Parathyroid adenoma (tissue), 2 donors: ENCODE measurements around the gene CST7.
"Not testable (repeated sequence)": the region's sequence is repeated elsewhere in the genome, so short reads cannot be mapped to it uniquely, and the experiment has no call there.

Experiments
- H2AFZ ChIP-seq: fragments of 300-600 bp; sonication (generic); one replicate; pipeline ENCODE4 v1.7.0; 2017; ENCODE audit warnings: antibody characterized with exemption, mild to moderate bottlenecking
- H3K27ac ChIP-seq: fragments of 300-600 bp; sonication (generic); one replicate; pipeline ENCODE4 v1.7.0; 2017
- H3K27me3 ChIP-seq: fragments of 300-600 bp; sonication (generic); one replicate; pipeline ENCODE4 v1.7.0; 2017; ENCODE audit warnings: low read length; ENCODE audit not compliant: control insufficient read depth, insufficient read depth
- H3K36me3 ChIP-seq: fragments of 300-600 bp; sonication (generic); one replicate; pipeline ENCODE4 v1.7.0; 2017; ENCODE audit warnings: low read length; ENCODE audit not compliant: control insufficient read depth, insufficient read depth
- H3K4me1 ChIP-seq: fragments of 300-600 bp; sonication (generic); one replicate; pipeline ENCODE4 v1.7.0; 2017; ENCODE audit warnings: control low read depth
- H3K4me2 ChIP-seq: fragments of 300-600 bp; sonication (generic); one replicate; pipeline ENCODE4 v1.7.0; 2017; ENCODE audit warnings: low read length
- H3K4me3 ChIP-seq: fragments of 300-600 bp; sonication (generic); one replicate; pipeline ENCODE4 v1.7.0; 2017; ENCODE audit warnings: low read depth, low read length
- H3K79me2 ChIP-seq: fragments of 300-600 bp; sonication (generic); one replicate; pipeline ENCODE4 v1.7.0; 2017; ENCODE audit warnings: control low read depth
- H3K9ac ChIP-seq: fragments of 300-600 bp; sonication (generic); one replicate; pipeline ENCODE4 v1.7.0; 2017; ENCODE audit warnings: mild to moderate bottlenecking
- H3K9me3 ChIP-seq: fragments of 300-600 bp; sonication (generic); one replicate; pipeline ENCODE4 v1.7.0; 2017; ENCODE audit warnings: low read length; ENCODE audit not compliant: control insufficient read depth
- TF ChIP-seq, protein P1 (sequence below): fragments of 300-600 bp; sonication (generic); IDR thresholded peaks from one replicate; pipeline ENCODE4 v1.7.0; 2017; ENCODE audit warnings: antibody characterized with exemption, mild to moderate bottlenecking
- donor health status: primary hyperparathyroidism.

CST7 gene

DNA sequence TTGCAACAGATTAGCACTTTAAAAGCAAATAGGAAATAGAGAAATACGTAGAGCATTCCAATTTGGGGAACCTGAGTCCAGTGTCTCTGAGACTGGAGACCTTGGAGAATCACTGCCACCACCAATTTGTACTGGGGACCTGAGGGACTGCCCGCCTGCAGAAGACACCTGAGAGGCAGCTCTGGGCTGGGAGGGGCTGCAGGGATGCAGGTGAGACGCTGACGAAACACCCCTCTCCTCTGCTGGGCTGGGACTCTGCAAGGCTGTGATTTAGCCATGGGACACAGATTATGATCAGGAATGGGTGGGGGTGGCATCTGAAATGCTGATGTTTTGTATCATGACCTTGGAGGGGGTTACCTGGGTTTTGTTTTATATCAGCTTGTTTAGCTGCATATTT, 50.5 kb downstream of the CST7 start:
- TF ChIP-seq, protein P1, sequence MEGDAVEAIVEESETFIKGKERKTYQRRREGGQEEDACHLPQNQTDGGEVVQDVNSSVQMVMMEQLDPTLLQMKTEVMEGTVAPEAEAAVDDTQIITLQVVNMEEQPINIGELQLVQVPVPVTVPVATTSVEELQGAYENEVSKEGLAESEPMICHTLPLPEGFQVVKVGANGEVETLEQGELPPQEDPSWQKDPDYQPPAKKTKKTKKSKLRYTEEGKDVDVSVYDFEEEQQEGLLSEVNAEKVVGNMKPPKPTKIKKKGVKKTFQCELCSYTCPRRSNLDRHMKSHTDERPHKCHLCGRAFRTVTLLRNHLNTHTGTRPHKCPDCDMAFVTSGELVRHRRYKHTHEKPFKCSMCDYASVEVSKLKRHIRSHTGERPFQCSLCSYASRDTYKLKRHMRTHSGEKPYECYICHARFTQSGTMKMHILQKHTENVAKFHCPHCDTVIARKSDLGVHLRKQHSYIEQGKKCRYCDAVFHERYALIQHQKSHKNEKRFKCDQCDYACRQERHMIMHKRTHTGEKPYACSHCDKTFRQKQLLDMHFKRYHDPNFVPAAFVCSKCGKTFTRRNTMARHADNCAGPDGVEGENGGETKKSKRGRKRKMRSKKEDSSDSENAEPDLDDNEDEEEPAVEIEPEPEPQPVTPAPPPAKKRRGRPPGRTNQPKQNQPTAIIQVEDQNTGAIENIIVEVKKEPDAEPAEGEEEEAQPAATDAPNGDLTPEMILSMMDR, result no peak
- H3K27ac ChIP-seq, result peak overlapping the region; percentile 75
- H3K4me2 ChIP-seq, result peak overlapping the region; percentile 57
- H3K9ac ChIP-seq, result no peak overlapping the region
- no peaks in the 10 kb centered on the region for H3K9me3 ChIP-seq
- peak overlapping the region; percentile 34 for H3K4me3 ChIP-seq
- H2AFZ ChIP-seq, result no peak overlapping the region
- no peaks in the 10 kb centered on the region for H3K79me2 ChIP-seq
- H3K4me1 ChIP-seq, result peaks cover 22% of the 10 kb centered on the region
- no peaks in the 10 kb centered on the region for H3K27me3 ChIP-seq
- H3K36me3 ChIP-seq, result no peaks in the 10 kb centered on the region

DNA sequence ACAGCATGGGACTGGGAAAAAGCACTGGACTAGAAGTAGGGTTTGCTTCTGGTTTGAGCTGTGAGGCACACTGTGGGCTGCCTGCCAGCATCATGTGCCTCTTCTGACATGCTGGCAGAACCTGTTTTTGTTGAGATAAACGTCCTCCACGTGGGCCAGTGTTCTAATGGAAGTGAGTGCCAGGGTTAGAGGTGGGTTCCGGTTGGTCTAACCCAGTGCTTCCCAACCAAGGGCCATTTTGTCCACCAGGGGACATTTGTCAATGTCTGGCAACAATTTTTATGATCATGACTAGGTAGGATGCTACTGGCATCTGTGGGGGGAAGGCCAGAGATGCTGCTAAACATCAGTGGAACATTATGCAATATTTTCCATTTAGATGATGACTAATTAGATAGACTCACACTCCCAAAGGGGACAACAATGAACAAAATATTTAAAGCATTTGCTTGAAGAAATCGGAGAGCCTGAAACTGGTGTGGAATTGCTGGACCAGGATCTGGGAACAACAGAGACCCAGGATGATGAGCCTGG, 51.3 kb downstream of the CST7 start:
- peak overlapping the region; percentile 34 for H3K4me3 ChIP-seq
- TF ChIP-seq, protein P1, result peak; percentile 34
- H3K9me3 ChIP-seq, result no peaks in the 10 kb centered on the region
- no peak overlapping the region for H2AFZ ChIP-seq
- H3K27ac ChIP-seq, result peak overlapping the region; percentile 75
- H3K4me2 ChIP-seq, result peak overlapping the region; percentile 57
- no peaks in the 10 kb centered on the region for H3K36me3 ChIP-seq
- no peak overlapping the region for H3K9ac ChIP-seq
- no peaks in the 10 kb centered on the region for H3K79me2 ChIP-seq
- H3K4me1 ChIP-seq, result peaks cover 16% of the 10 kb centered on the region
- H3K27me3 ChIP-seq, result no peaks in the 10 kb centered on the region

DNA sequence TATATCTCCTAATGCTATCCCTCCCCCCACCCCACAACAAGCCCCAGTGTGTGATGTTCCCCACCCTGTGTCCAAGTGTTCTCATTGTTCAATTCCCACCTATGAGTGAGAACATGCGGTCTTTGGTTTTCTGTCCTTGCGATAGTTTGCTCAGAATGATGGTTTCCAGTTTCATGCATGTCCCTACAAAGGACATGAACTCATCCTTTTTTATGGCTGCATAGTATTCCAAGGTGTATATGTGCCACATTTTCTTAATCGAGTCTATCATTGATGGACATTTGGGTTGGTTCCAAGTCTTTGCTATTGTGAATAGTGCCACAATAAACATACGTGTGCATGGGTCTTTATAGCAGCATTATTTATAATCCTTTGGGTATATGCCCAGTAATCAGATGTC, 52.3 kb downstream of the CST7 start:
- not testable (repeated sequence) for H3K27ac ChIP-seq, H3K4me3 ChIP-seq, H3K27me3 ChIP-seq, H3K9ac ChIP-seq, H3K79me2 ChIP-seq, H3K36me3 ChIP-seq, H2AFZ ChIP-seq, H3K4me2 ChIP-seq, H3K9me3 ChIP-seq
- peaks cover 15% of the 10 kb centered on the region for H3K4me1 ChIP-seq

DNA sequence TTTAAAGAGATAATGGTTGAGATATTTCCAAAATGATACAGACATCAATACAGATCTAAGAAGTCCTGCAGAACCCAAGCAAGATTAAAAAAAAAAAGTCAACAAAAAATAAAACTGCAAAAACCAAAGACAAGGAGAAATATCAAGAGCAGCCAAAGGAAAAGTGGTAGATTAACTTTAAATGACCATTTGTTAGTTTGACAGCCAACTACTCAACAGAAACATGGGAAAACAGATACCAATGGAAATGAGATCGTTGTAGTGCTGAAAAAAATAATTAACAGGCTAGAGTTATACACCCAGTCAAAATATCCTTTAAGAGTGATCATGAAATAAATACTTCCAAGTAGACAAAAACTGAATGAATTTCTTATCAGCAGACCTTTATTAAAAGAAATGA, 53.9 kb downstream of the CST7 start:
- Histone ChIP-seq H2AFZ (no peak overlapping the region), H3K4me2 (no peak overlapping the region), H3K36me3 (no peaks in the 10 kb centered on the region), H3K9me3 (no peaks in the 10 kb centered on the region), H3K9ac (no peak overlapping the region), H3K27ac (no peak overlapping the region), H3K4me3 (no peak overlapping the region), H3K79me2 (no peaks in the 10 kb centered on the region), H3K27me3 (no peaks in the 10 kb centered on the region), H3K4me1 (peaks cover 15% of the 10 kb centered on the region)
- TF ChIP-seq, protein P1, result no peak

DNA sequence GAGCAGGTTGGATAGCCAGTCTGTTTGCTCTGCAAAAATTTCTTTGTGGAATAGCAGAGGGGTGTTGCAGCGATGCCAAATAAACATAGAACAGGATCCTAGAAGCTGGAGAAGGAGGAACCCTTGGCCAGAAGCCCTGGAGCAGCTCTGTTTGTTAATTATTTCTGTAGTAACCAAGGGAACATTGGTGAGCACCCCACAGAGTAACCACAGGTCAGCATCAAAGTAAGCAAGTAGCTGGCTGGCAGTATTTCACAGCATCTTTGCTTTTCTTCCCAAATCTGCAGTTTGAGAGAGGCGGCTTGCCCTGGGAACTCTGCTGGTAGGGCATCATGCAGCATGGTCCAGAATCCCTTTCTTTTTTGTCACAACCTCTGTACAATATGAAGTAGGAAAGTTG, 56.2 kb downstream of the CST7 start:
- Histone ChIP-seq H3K79me2 (no peaks in the 10 kb centered on the region), H3K27ac (no peak overlapping the region), H2AFZ (no peak overlapping the region), H3K27me3 (no peaks in the 10 kb centered on the region), H3K4me1 (peaks cover 4% of the 10 kb centered on the region), H3K4me2 (no peak overlapping the region), H3K36me3 (no peaks in the 10 kb centered on the region), H3K9ac (no peak overlapping the region), H3K9me3 (no peaks in the 10 kb centered on the region), H3K4me3 (no peak overlapping the region)
- TF ChIP-seq, protein P1, result no peak
